GM12875 (cell line): ENCODE results near the gene ATP13A3.

Experiments
- H3K4me3 ChIP-seq: one replicate; pipeline ENCODE4 v1.5.1; 2011; ENCODE audit warnings: low read depth, low read length, control low read depth
- CTCF ChIP-seq: IDR thresholded peaks from 2 replicates; pipeline ENCODE4 v1.5.1; 2011; ENCODE audit warnings: low read depth, mild to moderate bottlenecking, control low read depth, inconsistent platforms, low read length, moderate library complexity, borderline replicate concordance; ENCODE audit not compliant: insufficient read depth

ATP13A3 gene

DNA sequence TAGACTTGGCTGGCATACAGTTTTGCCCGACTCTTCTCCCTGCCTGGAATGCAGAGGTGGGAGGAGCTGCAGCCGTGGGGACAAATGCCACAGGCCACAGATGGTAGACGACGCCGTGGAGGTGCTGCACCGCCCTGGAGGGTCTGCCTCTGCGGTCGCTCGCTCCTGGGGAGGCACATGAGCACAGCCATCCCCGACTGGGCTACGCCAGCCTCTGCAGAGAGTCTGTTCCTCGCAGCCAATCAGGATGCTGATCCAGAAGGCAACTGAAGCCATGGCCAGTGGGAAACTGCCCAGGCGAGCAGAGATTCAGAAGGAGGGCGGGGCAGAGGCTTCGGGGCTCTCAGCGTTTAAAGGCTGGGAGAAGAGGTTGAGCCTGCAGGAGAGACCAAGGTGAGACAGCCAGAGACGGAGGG lies 105.3 kb downstream of the ATP13A3 start:
- no peak for TF ChIP-seq CTCF
- H3K4me3 ChIP-seq, result no peak overlapping the region

DNA sequence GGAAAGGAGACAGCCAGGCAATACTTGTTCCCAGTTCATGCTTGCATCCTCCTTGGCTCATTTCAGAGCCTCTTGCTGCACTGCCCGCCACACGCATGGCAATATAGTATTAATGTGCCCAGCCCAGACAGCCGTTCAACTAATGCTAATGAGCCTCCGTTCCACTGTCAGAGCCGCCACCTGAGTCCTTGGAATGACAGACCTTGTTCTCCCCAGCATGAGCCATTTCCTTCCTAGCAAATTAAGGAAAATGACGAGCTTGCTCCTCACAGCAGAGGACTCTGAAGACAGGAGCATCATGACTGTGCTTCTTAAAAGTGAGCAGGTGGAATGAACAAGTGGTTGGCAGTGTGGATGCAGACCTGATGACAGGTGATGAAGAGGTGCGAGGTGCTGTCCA lies 106.5 kb downstream of the ATP13A3 start:
- H3K4me3 ChIP-seq, result no peak overlapping the region
- TF ChIP-seq CTCF, result no peak

DNA sequence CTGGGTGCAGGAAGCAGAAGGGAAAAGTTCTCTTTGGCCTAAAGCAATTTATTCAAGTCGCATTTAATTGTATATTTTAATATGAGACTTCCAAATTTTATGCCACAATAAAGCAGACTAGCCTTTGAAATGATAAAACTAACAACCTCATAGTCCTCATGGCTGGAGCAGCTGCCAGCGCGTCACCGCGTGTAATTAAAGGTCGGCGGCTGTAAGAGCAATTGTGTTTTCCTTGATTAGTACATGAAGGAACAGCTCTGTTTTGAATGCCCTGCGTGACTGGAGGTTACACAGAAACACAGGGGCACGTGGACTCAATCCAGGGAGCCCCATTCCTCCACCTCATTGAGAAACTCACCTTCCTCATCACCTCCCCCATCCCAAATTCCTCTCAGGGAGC lies 107.2 kb downstream of the ATP13A3 start:
- TF ChIP-seq CTCF, result no peak
- no peak overlapping the region for H3K4me3 ChIP-seq

DNA sequence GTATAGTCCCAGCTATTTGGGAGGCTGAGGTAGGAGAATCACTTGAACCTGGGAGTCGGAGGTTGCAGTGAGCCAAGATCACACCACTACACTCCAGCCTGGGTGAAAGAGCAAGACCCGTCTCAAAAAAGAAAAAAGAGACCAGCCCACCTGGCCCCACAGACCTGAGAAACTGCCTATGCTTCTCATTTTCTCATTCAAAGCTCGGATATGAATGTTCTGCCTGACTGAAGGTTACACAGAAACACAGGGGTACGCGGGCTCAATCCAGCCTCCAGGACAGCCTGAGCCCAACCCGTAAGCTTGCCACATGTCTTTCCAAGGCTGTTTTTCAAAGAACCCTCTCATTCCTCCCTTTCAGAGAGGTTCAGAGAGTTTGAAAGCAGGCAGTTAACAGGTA lies 107.6 kb downstream of the ATP13A3 start:
- no peak overlapping the region for H3K4me3 ChIP-seq
- no peak for TF ChIP-seq CTCF

DNA sequence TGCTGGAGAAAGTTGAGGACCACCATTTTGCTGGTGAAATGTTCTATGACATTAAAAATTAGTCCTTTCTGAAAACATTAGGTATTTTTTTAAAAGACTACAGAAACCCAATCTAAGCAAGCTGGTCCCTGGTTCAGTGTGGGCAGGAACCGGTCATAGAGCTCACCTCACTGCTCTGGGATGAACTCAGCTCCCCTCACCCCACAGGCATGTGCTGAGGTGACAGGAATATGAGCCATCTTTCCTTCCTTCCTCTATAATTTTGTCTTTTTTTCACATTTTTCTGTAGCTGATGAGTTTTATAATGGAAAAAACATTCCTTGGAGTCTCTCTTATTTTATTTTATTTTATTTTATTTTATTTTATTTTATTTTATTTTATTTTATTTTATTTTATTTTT lies 109.1 kb downstream of the ATP13A3 start:
- H3K4me3 ChIP-seq, result no peak overlapping the region
- no peak for TF ChIP-seq CTCF

GRCh38 chr3:194376241-194376560 lies 110.6 kb downstream of the ATP13A3 start:
- TF ChIP-seq CTCF, result no peak
- no peak overlapping the region for H3K4me3 ChIP-seq

GRCh38 chr3:194375473-194376240 lies 111.1 kb downstream of the ATP13A3 start:
- no peak overlapping the region for H3K4me3 ChIP-seq
- TF ChIP-seq CTCF, result no peak
